Endothelial cell of umbilical vein (primary cell): ENCODE measurements around the gene CPO. TPM values are rescaled to one million over a fixed set of nuclear protein-coding genes. Genes with fewer than 3 reads are reported as not detected.

ENCODE experiments used
- BruUV-seq: library from RNA; stranded (reverse); fragments of 400-500 nt; replicated peaks from 2 replicates; lab custom pipeline; 2021; lab: Mats Ljungman, UMichigan
- CTCF ChIA-PET: fragments of 300-600, 350-600 bp; sonication (Branson Sonifier 250); formaldehyde crosslinking; loops from one replicate; lab custom pipeline; 2021; ENCODE audit warnings: antibody characterized with exemption, inconsistent platforms; lab: Charles Lee
- POLR2A ChIA-PET: fragments of 300-600, 350-600 bp; sonication (Branson Sonifier 250); formaldehyde crosslinking; loops from one replicate; lab custom pipeline; 2021; ENCODE audit warnings: antibody characterized with exemption, inconsistent platforms; lab: Charles Lee
- DNase-seq: peaks from one replicate; pipeline ENCODE4 v3.0.0-alpha.2; 2011; ENCODE audit warnings: low read depth, low spot score
- FAIRE-seq: peaks from 2 replicates; lab custom pipeline; 2011; peaks lifted over from hg19 to GRCh38; lab: Jason Lieb, UNC
- H2AFZ ChIP-seq: 2 replicates; pipeline ENCODE4 v1.6.0; 2012; ENCODE audit warnings: low read depth, low read length, control low read depth, inconsistent platforms
- H3K27ac ChIP-seq: 2 replicates; pipeline ENCODE4 v1.5.1; 2011; ENCODE audit warnings: low read depth, mild to moderate bottlenecking, control low read depth, low read length, moderate library complexity; ENCODE audit not compliant: insufficient read depth
- H3K27me3 ChIP-seq, 2 experiments: 2 replicates each; pipeline versions ENCODE4 v1.6.0 to v1.6.1; 2011; ENCODE audit warnings: low read length in 2 of 2, mixed read lengths in 1 of 2; ENCODE audit not compliant: control insufficient read depth in 2 of 2, insufficient read depth in 2 of 2
- H3K36me3 ChIP-seq, 2 experiments: 2 replicates in 1 of 2; 3 replicates in 1 of 2; pipeline ENCODE4 v1.5.1; 2011; ENCODE audit warnings: low read length in 2 of 2, mild to moderate bottlenecking in 1 of 2, moderate library complexity in 1 of 2; ENCODE audit not compliant: control insufficient read depth in 2 of 2, insufficient read depth in 2 of 2; ENCODE audit errors: extremely low read depth in 1 of 2
- H3K4me1 ChIP-seq: 3 replicates; pipeline ENCODE4 v1.5.1; 2011; ENCODE audit warnings: mild to moderate bottlenecking, low read length; ENCODE audit not compliant: control insufficient read depth, insufficient read depth; ENCODE audit errors: extremely low read depth
- H3K4me2 ChIP-seq: 2 replicates; pipeline ENCODE4 v1.6.1; 2011; ENCODE audit warnings: low read length, control low read depth, mixed read lengths; ENCODE audit not compliant: insufficient read depth
- H3K4me3 ChIP-seq, 3 experiments: fragments of 200-600 bp in 1 of 3; sonication (generic), shearing (Covaris generic) in 1 of 3; replicated peaks in 1 of 3; 2 replicates each; pipeline ENCODE4 v1.5.1; 2011 to 2016; ENCODE audit warnings: control low read depth in 3 of 3, low read length in 3 of 3, mild to moderate bottlenecking in 2 of 3, inconsistent platforms in 1 of 3, low read depth in 1 of 3, moderate library complexity in 1 of 3; ENCODE audit not compliant: insufficient read depth in 1 of 3
- H3K79me2 ChIP-seq: 2 replicates; pipeline ENCODE4 v1.6.0; 2012; ENCODE audit warnings: low read length, inconsistent platforms; ENCODE audit not compliant: control insufficient read depth, insufficient read depth
- H3K9ac ChIP-seq: replicated peaks from 2 replicates; pipeline ENCODE3; 2011; ENCODE audit warnings: low read length, control low read depth; ENCODE audit not compliant: insufficient read depth; ENCODE audit errors: extremely low read depth
- H3K9me1 ChIP-seq: replicated peaks from 3 replicates; pipeline ENCODE4 v1.6.0; 2011; ENCODE audit warnings: mild to moderate bottlenecking, low read length; ENCODE audit not compliant: control insufficient read depth, insufficient read depth; ENCODE audit errors: extremely low read depth
- H3K9me3 ChIP-seq: replicated peaks from 2 replicates; pipeline ENCODE4 v1.5.1; 2012; ENCODE audit warnings: low read length, inconsistent platforms; ENCODE audit not compliant: control insufficient read depth, insufficient read depth
- H4K20me1 ChIP-seq: replicated peaks from 2 replicates; pipeline ENCODE3; 2011; ENCODE audit warnings: mild to moderate bottlenecking, low read length; ENCODE audit not compliant: control insufficient read depth, insufficient read depth; ENCODE audit errors: extremely low read depth
- EZH2 ChIP-seq: IDR thresholded peaks from 2 replicates; pipeline ENCODE4 v1.6.1; 2012; ENCODE audit warnings: borderline replicate concordance, low read depth, mild to moderate bottlenecking, moderate library complexity, low read length, inconsistent platforms; ENCODE audit not compliant: severe bottlenecking
- FOS ChIP-seq: IDR thresholded peaks from 2 replicates; pipeline ENCODE4 v1.6.1; 2011; ENCODE audit warnings: mild to moderate bottlenecking, low read length, moderate library complexity, borderline replicate concordance; ENCODE audit not compliant: insufficient read depth
- GATA2 ChIP-seq: IDR thresholded peaks from 2 replicates; pipeline ENCODE4 v1.7.0; 2011; ENCODE audit warnings: low read depth, mild to moderate bottlenecking, moderate library complexity, mixed read lengths, low read length; ENCODE audit not compliant: insufficient read length, insufficient read depth
- JUN ChIP-seq: IDR thresholded peaks from 2 replicates; pipeline ENCODE4 v1.6.1; 2011; ENCODE audit warnings: borderline replicate concordance, low read depth; ENCODE audit not compliant: insufficient read length, insufficient read depth
- MYC ChIP-seq: IDR thresholded peaks from one replicate; pipeline ENCODE4 v1.6.1; 2011; ENCODE audit warnings: mild to moderate bottlenecking, low read depth, low read length
- POLR2A ChIP-seq: IDR thresholded peaks from 2 replicates; pipeline ENCODE4 v1.6.1; 2012; ENCODE audit warnings: low read depth, mild to moderate bottlenecking, control low read depth, low read length
- POLR2AphosphoS5 ChIP-seq: IDR thresholded peaks from 2 replicates; pipeline ENCODE4 v1.6.1; 2012; ENCODE audit warnings: low read depth, mild to moderate bottlenecking, control low read depth, low read length, moderate library complexity; ENCODE audit not compliant: insufficient read depth
- dilution Hi-C: fragments of 300-500 bp; cut with MboI; formaldehyde crosslinking; loops from one replicate; pipeline ENCODE4 v1.15.0; 2019; ENCODE audit warnings: low sequenced_read_pairs; ENCODE audit not compliant: extremely low pct_ligation_motif_present
- intact Hi-C: fragments of 100-400 bp; cut with micrococcal nuclease; formaldehyde crosslinking; loops from one replicate; pipeline ENCODE4 v1.10.0; 2022
- polyA plus RNA-seq, 4 experiments: library from polyadenylated mRNA; depleted of rRNA in 3 of 4; stranded (reverse) in 3 of 4; unstranded in 1 of 4; fragments of >200 nt; gene quantifications; 2 replicates each; pipeline versions ENCODE4 v1.2.1 to v1.2.3, GENCODE V29; 2011 to 2012; ENCODE audit warnings: missing spikeins in 1 of 4
- total RNA-seq: library from RNA; stranded (reverse); gene quantifications from 2 replicates; pipeline ENCODE4 v1.2.3, GENCODE V29; 2021
- TF ChIP-seq, protein P1 (sequence below), 2 donors: IDR thresholded peaks; 1 replicate in 1 of 2; 2 replicates in 1 of 2; pipeline ENCODE4 v1.5.1; 2011; ENCODE audit warnings: low read length in 2 of 2, mild to moderate bottlenecking in 2 of 2, moderate library complexity in 2 of 2, control low read depth in 1 of 2, inconsistent platforms in 1 of 2, low read depth in 1 of 2; ENCODE audit not compliant: insufficient read depth in 1 of 2; ENCODE audit errors: extremely low read depth in 1 of 2
- TF ChIP-seq, protein P2 (sequence below): IDR thresholded peaks from 2 replicates; pipeline ENCODE4 v1.6.1; 2011; ENCODE audit not compliant: insufficient read depth, insufficient read length

Gene CPO
- total and polyA plus RNA-seq, 2 donors (not counting 3 experiments of a cell fraction or from before 2014, with no cell fraction given), result not detected

DNA sequence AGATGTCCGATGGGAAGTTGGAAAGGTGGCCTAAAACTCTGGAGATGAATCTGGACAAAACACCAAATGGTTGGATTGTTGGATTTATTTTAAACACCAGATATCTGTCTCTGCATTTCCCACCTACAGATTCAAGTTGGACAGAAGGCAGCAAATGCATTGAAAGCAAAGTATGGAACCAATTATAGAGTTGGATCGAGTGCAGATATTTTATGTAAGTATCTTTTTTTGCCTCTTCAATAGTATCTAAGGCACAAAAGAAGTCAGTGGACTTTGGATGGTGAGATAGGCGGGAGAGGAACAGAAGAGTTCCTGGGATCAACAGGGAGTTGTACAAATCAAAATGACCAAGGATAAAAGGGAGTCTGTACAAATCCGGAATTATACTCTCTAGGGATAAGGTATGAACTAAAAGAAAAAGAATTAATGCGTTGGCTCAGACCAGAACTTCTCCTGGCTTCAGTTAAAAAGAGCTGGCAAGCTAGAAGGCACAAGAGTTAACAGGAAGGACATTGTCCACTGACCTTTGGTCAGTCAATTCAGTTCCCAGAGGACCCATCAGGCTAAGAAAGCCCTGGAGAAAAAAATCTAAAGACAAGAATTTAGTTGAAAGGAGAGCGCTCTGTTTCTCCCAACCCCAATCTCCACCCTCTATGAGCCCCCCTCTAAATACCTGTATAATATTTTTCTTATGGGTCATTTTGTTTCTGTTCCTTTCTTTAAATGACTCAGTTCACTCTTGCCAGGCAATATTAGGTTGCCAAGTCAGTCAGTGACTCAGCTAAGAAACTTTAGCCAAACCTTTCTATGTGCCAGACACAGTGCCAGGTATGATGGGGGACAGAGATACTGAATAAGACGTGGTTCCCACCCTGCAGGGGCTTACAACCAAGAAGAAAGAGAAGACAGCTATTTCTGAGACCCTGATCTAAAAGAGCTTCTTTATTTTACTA lies 29.1 kb downstream of the CPO start:
- no peaks in the 10 kb centered on the region for H3K27me3 ChIP-seq
- dilution Hi-C loops, result no loop called here
- no peak overlapping the region for H3K9ac ChIP-seq
- no peaks in the 10 kb centered on the region for H4K20me1 ChIP-seq
- no peak for FAIRE-seq
- H3K4me2 ChIP-seq, result no peak overlapping the region
- BruUV-seq, result no TSS peak
- no peaks in the 10 kb centered on the region for H3K9me1 ChIP-seq
- no peaks in the 10 kb centered on the region for H3K79me2 ChIP-seq
- H3K9me3 ChIP-seq, result no peaks in the 10 kb centered on the region
- CTCF ChIA-PET, result interaction anchor here (0.7 to 1.0 kb wide), 2 partner anchors 12 to 505 kb away, joined by 3 to 4 read pairs; no protein-coding TSS in a partner anchor
- POLR2A ChIA-PET, result no interaction called here
- H3K36me3 ChIP-seq, result no peaks in the 10 kb centered on the region
- no peaks in the 10 kb centered on the region for H3K4me1 ChIP-seq
- no peak for DNase-seq
- intact Hi-C loops, result no loop called here
- H3K27ac ChIP-seq, result no peak overlapping the region
- no peak for TF ChIP-seq FOS
- TF ChIP-seq, protein P1, sequence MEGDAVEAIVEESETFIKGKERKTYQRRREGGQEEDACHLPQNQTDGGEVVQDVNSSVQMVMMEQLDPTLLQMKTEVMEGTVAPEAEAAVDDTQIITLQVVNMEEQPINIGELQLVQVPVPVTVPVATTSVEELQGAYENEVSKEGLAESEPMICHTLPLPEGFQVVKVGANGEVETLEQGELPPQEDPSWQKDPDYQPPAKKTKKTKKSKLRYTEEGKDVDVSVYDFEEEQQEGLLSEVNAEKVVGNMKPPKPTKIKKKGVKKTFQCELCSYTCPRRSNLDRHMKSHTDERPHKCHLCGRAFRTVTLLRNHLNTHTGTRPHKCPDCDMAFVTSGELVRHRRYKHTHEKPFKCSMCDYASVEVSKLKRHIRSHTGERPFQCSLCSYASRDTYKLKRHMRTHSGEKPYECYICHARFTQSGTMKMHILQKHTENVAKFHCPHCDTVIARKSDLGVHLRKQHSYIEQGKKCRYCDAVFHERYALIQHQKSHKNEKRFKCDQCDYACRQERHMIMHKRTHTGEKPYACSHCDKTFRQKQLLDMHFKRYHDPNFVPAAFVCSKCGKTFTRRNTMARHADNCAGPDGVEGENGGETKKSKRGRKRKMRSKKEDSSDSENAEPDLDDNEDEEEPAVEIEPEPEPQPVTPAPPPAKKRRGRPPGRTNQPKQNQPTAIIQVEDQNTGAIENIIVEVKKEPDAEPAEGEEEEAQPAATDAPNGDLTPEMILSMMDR (IDR thresholded peaks at IDR 0.05; ENCODE audit: extremely low read depth in 1 of 2, insufficient read depth in 1 of 2, low read depth in 1 of 2, low read length in 2 of 2), result no peak
- TF ChIP-seq, protein P2, sequence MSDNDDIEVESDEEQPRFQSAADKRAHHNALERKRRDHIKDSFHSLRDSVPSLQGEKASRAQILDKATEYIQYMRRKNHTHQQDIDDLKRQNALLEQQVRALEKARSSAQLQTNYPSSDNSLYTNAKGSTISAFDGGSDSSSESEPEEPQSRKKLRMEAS, result no peak
- no peak for TF ChIP-seq POLR2A
- TF ChIP-seq JUN, result no peak
- TF ChIP-seq GATA2, result no peak
- no peak for TF ChIP-seq POLR2AphosphoS5
- TF ChIP-seq EZH2, result no peak
- no peak for TF ChIP-seq MYC
- no peak overlapping the region for H3K4me3 ChIP-seq
- H2AFZ ChIP-seq, result no peak overlapping the region
